ENCODE data around the gene CDRT15. TPM values are rescaled to one million over a fixed set of nuclear protein-coding genes. Genes with fewer than 3 reads are reported as not detected.

Gene CDRT15
- total RNA-seq, 1 donor: not detected

GRCh38 chr17:14202388-14203166, 34.1 kb downstream of the CDRT15 start:
- no peak for DNase-seq (ENCODE audit: low read depth)
- no peak overlapping the region for H3K4me3 ChIP-seq (ENCODE audit: low read depth, low read length)
- TF ChIP-seq CTCF (IDR thresholded peaks at IDR 0.05; ENCODE audit: insufficient read depth, low read length): no peak

- no peak for DNase-seq (ENCODE audit: low read depth)
- H3K4me3 ChIP-seq (ENCODE audit: low read depth, low read length): no peak overlapping the region
- TF ChIP-seq CTCF (IDR thresholded peaks at IDR 0.05; ENCODE audit: insufficient read depth, low read length): no peak
Measured at GRCh38 chr17:14201988-14202380, 34.7 kb downstream of the CDRT15 start.

GRCh38 chr17:14201021-14201987, 35.4 kb downstream of the CDRT15 start:
- DNase-seq (ENCODE audit: low read depth): peak; percentile 45
- TF ChIP-seq CTCF (IDR thresholded peaks at IDR 0.05; ENCODE audit: insufficient read depth, low read length): no peak

GRCh38 chr17:14200354-14200753, 36.3 kb downstream of the CDRT15 start:
- no peak overlapping the region for H3K4me3 ChIP-seq (ENCODE audit: low read depth, low read length)
- no peak for DNase-seq (ENCODE audit: low read depth)
- no peak for TF ChIP-seq CTCF (IDR thresholded peaks at IDR 0.05; ENCODE audit: insufficient read depth, low read length)

More at GRCh38 chr17:14201021-14201987, 35.4 kb downstream of the CDRT15 start:
- H3K4me3 ChIP-seq (ENCODE audit: low read depth, low read length): no peak overlapping the region

GRCh38 chr17:14199601-14200000, 37.1 kb downstream of the CDRT15 start:
- no peak for TF ChIP-seq CTCF (IDR thresholded peaks at IDR 0.05; ENCODE audit: insufficient read depth, low read length)
- H3K4me3 ChIP-seq (ENCODE audit: low read depth, low read length): no peak overlapping the region
- DNase-seq (ENCODE audit: low read depth): no peak

GRCh38 chr17:14198575-14198974, 38.1 kb downstream of the CDRT15 start:
- TF ChIP-seq CTCF (IDR thresholded peaks at IDR 0.05; ENCODE audit: insufficient read depth, low read length): no peak
- H3K4me3 ChIP-seq (ENCODE audit: low read depth, low read length): no peak overlapping the region
- DNase-seq (ENCODE audit: low read depth): no peak
